Activated naive CD4-positive, alpha-beta T cell treated with anti-CD3 and anti-CD28 coated beads, Interleukin-2, amount 50 U/mL, for 24 hours (primary cell): Measurements from ENCODE around the gene B4GALT5.
A peak's percentile ranks its signal among the peaks of the same experiment; 100 is the strongest.
"Not testable (repeated sequence)": the region's sequence is repeated elsewhere in the genome, so short reads cannot be mapped to it uniquely, and the experiment has no call there.

Source experiments
- H3K27ac Mint-ChIP-seq: one replicate; pipeline ENCODE4 v1.8.0; 2021; ENCODE audit warnings: mild to moderate bottlenecking, mixed read lengths
- H3K27me3 Mint-ChIP-seq: one replicate; pipeline ENCODE4 v1.8.0; 2021; ENCODE audit warnings: mixed read lengths
- H3K36me3 Mint-ChIP-seq: one replicate; pipeline ENCODE4 v1.8.0; 2021; ENCODE audit warnings: mixed read lengths
- H3K4me1 Mint-ChIP-seq: one replicate; pipeline ENCODE4 v1.8.0; 2021; ENCODE audit warnings: mixed read lengths
- H3K4me3 Mint-ChIP-seq: one replicate; pipeline ENCODE4 v1.8.0; 2021; ENCODE audit warnings: mild to moderate bottlenecking, mixed read lengths
- H3K9me3 Mint-ChIP-seq: one replicate; pipeline ENCODE4 v1.8.0; 2021; ENCODE audit warnings: mixed read lengths

Gene B4GALT5

GRCh38 chr20:49681850-49682216 is 31.8 kb downstream of the B4GALT5 start:
- Mint-ChIP-seq H3K27me3 (no peaks in the 10 kb centered on the region), H3K4me1 (peaks cover 54% of the 10 kb centered on the region), H3K4me3 (no peak overlapping the region), H3K36me3 (peaks cover 5% of the 10 kb centered on the region), H3K9me3 (no peaks in the 10 kb centered on the region), H3K27ac (no peak overlapping the region)

- Mint-ChIP-seq H3K4me3 (no peak overlapping the region), H3K27ac (no peak overlapping the region), H3K9me3 (no peaks in the 10 kb centered on the region), H3K4me1 (peaks cover 63% of the 10 kb centered on the region), H3K27me3 (no peaks in the 10 kb centered on the region), H3K36me3 (peaks cover 5% of the 10 kb centered on the region)
Measured at GRCh38 chr20:49680484-49680883, 33.2 kb downstream of the B4GALT5 start.

GRCh38 chr20:49679634-49680033 is 34.0 kb downstream of the B4GALT5 start:
- H3K36me3 Mint-ChIP-seq = peaks cover 5% of the 10 kb centered on the region
- H3K4me3 Mint-ChIP-seq = no peak overlapping the region
- no peak overlapping the region for H3K27ac Mint-ChIP-seq
- peaks cover 66% of the 10 kb centered on the region for H3K4me1 Mint-ChIP-seq
- H3K9me3 Mint-ChIP-seq = no peaks in the 10 kb centered on the region
- no peaks in the 10 kb centered on the region for H3K27me3 Mint-ChIP-seq

GRCh38 chr20:49677777-49678758 is 35.6 kb downstream of the B4GALT5 start:
- Mint-ChIP-seq H3K9me3 (no peaks in the 10 kb centered on the region), H3K4me3 (no peak overlapping the region), H3K27ac (no peak overlapping the region), H3K4me1 (peaks cover 67% of the 10 kb centered on the region), H3K36me3 (peaks cover 5% of the 10 kb centered on the region), H3K27me3 (no peaks in the 10 kb centered on the region)

- Mint-ChIP-seq H3K27me3 (no peaks in the 10 kb centered on the region), H3K9me3 (no peaks in the 10 kb centered on the region), H3K4me1 (peaks cover 67% of the 10 kb centered on the region), H3K27ac (peak overlapping the region; percentile 61), H3K4me3 (no peak overlapping the region), H3K36me3 (peaks cover 1% of the 10 kb centered on the region)
Measured at GRCh38 chr20:49676581-49677291, 36.9 kb downstream of the B4GALT5 start.

GRCh38 chr20:49675368-49676151 is 38.1 kb downstream of the B4GALT5 start:
- Mint-ChIP-seq H3K4me1 (peaks cover 71% of the 10 kb centered on the region), H3K27me3 (no peaks in the 10 kb centered on the region), H3K27ac (no peak overlapping the region), H3K9me3 (no peaks in the 10 kb centered on the region), H3K36me3 (peaks cover 1% of the 10 kb centered on the region), H3K4me3 (no peak overlapping the region)

GRCh38 chr20:49674383-49675352 is 39.0 kb downstream of the B4GALT5 start:
- H3K27me3 Mint-ChIP-seq = no peaks in the 10 kb centered on the region
- no peaks in the 10 kb centered on the region for H3K9me3 Mint-ChIP-seq
- H3K36me3 Mint-ChIP-seq = peaks cover 1% of the 10 kb centered on the region
- H3K4me1 Mint-ChIP-seq = peaks cover 72% of the 10 kb centered on the region
- H3K4me3 Mint-ChIP-seq = no peak overlapping the region
- no peak overlapping the region for H3K27ac Mint-ChIP-seq

GRCh38 chr20:49672096-49672664 is 41.5 kb downstream of the B4GALT5 start:
- Mint-ChIP-seq H3K4me1 (peaks cover 56% of the 10 kb centered on the region), H3K36me3 (peaks cover 2% of the 10 kb centered on the region), H3K4me3 (no peak overlapping the region), H3K27me3 (no peaks in the 10 kb centered on the region), H3K9me3 (no peaks in the 10 kb centered on the region), H3K27ac (no peak overlapping the region)

DNA sequence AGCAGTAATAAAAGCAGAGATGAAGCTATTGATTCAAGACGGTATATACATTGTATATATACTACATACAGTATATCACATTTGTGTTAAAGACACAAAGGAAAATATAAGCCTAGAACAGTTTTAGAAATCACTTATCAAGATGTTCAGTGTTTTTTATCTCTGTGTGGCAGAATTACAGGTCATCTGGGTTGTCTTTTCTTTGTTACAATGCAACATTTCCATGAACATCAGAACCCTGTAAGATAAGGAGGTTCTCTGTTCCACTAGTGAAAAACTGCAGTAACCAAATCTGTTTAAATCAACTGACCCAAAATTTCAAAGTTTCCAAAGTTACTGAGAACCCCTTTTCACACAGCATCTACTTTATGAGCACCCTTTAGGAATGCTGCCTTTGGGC is 42.2 kb downstream of the B4GALT5 start:
- H3K9me3 Mint-ChIP-seq = no peaks in the 10 kb centered on the region
- H3K4me3 Mint-ChIP-seq = no peak overlapping the region
- H3K36me3 Mint-ChIP-seq = peaks cover 2% of the 10 kb centered on the region
- H3K4me1 Mint-ChIP-seq = peaks cover 49% of the 10 kb centered on the region
- H3K27me3 Mint-ChIP-seq = no peaks in the 10 kb centered on the region
- H3K27ac Mint-ChIP-seq = no peak overlapping the region

DNA sequence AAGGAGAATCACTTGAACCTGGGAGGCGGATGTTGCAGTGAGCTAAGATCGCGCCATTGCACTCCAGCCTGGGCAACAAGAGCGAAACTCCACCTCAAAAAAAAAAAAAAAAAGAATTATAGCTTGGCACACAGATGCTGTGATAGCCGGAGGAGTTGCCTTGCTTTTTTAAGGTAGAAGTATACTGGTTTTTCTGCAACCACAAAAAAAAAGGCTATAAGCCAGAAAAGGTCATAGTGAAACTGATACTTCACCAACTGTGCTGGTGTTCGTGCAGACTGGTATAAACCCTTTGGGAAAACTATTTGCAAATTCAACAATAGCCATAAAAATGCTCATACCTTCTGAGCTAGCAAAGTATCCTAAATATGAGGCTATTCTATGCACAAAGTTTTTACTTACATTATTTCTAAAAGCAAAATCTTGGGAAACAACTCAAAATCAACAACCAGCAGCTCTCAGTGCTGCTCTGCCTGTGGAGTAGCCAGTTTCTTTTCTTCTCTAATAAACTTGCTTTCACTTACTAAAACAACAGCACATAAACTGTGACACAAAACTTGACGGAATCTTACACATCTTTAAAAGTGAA is 44.0 kb downstream of the B4GALT5 start:
- Mint-ChIP-seq H3K9me3 (no peaks in the 10 kb centered on the region), H3K27me3 (no peaks in the 10 kb centered on the region), H3K27ac (no peak overlapping the region), H3K4me1 (peaks cover 46% of the 10 kb centered on the region), H3K4me3 (no peak overlapping the region), H3K36me3 (peaks cover 2% of the 10 kb centered on the region)

DNA sequence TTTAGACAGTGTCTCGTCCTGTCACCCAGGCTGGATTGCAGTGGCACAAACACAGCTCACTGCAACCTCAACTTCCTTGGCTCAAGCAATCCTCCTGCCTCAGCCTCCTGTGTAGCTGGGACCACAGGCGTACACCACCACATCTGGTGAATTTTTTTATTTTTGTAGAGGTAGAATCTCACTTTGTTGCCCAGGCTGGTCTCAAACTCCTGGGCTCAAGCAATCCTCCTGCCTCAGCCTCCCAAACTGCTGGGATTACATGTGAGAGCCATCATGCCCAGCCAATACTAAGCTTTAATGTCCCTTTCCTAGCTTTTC is 44.8 kb downstream of the B4GALT5 start:
- not testable (repeated sequence) for H3K27me3 Mint-ChIP-seq, H3K9me3 Mint-ChIP-seq, H3K36me3 Mint-ChIP-seq, H3K4me3 Mint-ChIP-seq
- peaks cover 44% of the 10 kb centered on the region for H3K4me1 Mint-ChIP-seq
- H3K27ac Mint-ChIP-seq = peak overlapping the region; percentile 14

DNA sequence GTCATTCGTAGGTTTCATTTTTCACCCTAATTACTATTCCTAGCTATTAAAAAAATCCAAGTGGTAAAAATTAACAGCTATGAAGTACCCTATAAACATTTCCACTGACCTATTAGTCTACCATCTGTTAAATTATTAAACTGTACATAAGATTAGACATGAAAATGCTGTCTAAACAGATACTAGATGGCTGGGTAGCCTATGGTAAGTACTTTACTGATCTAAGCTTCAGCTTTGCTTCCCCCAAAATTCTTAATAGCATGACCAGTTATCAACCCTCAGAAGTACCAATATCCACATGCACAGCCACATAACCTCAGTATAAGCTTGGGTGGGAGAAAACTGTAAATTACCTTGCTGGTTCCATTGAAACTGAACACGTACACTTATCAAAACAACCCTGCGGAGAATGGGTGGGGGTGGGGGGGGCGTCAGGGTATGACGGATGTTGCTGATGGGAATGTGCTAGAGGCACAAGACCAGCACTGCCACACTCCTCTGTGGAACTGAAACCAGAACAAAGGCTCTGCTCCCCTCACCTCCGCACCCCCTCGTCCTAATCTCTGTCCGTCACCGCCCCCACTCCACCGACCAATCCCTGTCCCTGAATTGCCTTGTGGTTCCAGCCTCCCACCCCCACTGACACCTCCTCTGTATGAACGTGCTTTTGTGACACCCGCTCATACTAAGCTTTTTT is 45.3 kb downstream of the B4GALT5 start:
- H3K4me3 Mint-ChIP-seq = peak overlapping the region; percentile 1
- H3K27ac Mint-ChIP-seq = no peak overlapping the region
- no peaks in the 10 kb centered on the region for H3K27me3 Mint-ChIP-seq
- peaks cover 2% of the 10 kb centered on the region for H3K36me3 Mint-ChIP-seq
- H3K9me3 Mint-ChIP-seq = no peaks in the 10 kb centered on the region
- peaks cover 40% of the 10 kb centered on the region for H3K4me1 Mint-ChIP-seq

- H3K27ac Mint-ChIP-seq = no peak overlapping the region
- no peaks in the 10 kb centered on the region for H3K27me3 Mint-ChIP-seq
- H3K36me3 Mint-ChIP-seq = peaks cover 2% of the 10 kb centered on the region
- peaks cover 38% of the 10 kb centered on the region for H3K4me1 Mint-ChIP-seq
- H3K9me3 Mint-ChIP-seq = no peaks in the 10 kb centered on the region
- H3K4me3 Mint-ChIP-seq = no peak overlapping the region
Measured at GRCh38 chr20:49666911-49667310, 46.8 kb downstream of the B4GALT5 start.

DNA sequence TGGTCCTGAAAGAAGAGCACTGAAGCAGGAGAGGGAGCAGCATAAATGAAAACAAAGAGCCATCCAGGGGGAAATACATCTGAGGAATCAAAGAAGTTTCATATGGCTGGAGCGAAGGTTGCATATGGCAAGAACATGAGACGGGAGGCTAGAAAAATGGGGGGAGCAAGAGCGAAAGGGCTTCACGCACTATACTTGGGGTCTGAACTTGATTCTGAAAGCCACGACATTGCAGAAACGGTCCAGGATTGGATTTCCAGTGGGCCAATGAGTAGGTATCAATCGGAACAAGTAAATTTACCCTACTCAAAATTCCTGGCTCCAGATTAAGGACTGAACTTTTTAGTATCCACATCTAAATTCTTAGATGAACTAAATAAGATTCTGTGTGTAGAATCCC is 47.9 kb downstream of the B4GALT5 start:
- peaks cover 32% of the 10 kb centered on the region for H3K4me1 Mint-ChIP-seq
- no peaks in the 10 kb centered on the region for H3K27me3 Mint-ChIP-seq
- H3K36me3 Mint-ChIP-seq = peaks cover 2% of the 10 kb centered on the region
- no peak overlapping the region for H3K4me3 Mint-ChIP-seq
- no peaks in the 10 kb centered on the region for H3K9me3 Mint-ChIP-seq
- H3K27ac Mint-ChIP-seq = no peak overlapping the region
